GM21529 (cell line): ENCODE data around the gene LRP8.

ENCODE experiments used
- ATAC-seq: cut with Tn5 transposase; IDR thresholded peaks from one replicate; pipeline ENCODE4 v1.9.1; 2021; ENCODE audit not compliant: unreplicated experiment

Gene LRP8

DNA sequence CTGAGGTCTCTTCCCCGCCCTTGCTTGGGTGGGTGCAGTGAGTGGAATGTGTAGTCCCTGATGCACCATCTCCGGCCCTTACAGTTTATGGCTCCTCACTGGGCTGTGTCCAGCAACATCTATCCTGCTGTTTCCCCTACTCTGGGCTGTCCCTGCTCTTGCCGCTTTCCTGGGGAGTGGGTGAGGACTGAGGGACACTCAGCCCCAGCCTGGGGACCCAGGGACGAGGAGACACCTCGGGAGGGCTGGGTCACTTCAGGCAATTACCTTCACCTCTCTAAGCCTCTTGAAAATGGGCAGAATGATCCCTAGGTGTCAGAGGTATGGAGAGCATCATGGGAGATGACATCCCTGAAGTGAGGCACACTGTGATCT lies 13.6 kb upstream of the LRP8 start:
- no peak for ATAC-seq

DNA sequence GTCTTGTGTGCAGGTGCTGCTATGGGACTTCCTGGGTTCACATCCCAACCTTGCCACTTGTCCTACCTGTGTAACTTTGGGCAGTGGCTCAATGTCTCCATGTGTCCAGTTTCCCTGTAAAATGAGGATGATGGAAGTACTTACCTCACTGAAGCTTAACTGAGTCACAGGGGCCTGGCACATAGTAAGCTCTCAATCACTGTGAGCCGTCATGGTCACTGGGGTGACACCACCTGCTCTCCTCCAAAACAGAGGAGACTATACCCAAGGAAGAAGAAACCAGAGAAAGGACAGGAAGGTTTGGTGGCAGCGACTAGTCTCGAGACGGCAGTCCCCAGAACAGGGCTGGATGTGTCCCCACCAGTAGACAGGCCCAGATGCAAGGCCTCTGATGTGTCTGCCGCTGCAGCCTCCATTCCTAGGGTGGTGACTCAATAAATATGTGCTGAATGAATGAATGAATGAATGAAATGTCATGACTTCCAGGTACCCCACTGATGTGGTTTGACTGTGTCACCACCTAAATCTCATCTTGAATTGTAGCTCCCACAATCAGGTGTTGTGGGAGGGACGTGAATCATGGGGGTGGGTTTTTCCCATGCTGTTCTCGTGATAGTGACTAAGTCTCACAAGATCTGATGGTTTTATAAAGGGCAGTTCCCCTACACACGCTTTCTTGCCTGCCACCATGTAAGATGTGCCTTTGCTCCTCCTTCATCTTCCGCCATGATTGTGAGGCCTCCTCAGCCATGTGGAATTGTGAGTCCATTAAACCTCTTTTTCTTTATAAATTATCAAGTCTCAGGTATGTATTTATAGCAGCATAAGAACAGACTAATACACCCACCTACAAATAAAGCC lies 13.0 kb upstream of the LRP8 start:
- no peak for ATAC-seq

- ATAC-seq = no peak
Observed at GRCh38 chr1:53339736-53340635, 12.1 kb upstream of the LRP8 start.

DNA sequence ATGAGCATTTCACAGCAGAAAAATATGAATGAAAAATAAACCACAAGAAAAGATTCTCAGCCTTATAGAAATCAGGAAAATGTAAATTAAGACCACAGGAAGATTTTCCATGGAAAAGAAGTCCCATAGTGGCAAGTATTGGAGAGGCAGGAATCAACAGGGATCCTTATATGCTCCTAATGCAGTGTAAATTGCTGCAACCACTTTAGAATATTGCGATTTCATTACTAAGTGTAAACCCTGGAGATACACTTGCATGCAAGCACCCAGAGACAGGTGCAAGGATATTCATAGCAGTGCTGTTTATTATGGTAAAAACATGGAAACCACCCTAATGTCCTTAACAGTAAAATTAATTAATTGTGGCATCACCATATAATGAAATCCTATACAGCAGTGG lies 10.6 kb upstream of the LRP8 start:
- ATAC-seq = no peak

- ATAC-seq = no peak
Observed at GRCh38 chr1:53337499-53337898, 9.6 kb upstream of the LRP8 start.

GRCh38 chr1:53336146-53336545 lies 8.3 kb upstream of the LRP8 start:
- ATAC-seq = no peak

DNA sequence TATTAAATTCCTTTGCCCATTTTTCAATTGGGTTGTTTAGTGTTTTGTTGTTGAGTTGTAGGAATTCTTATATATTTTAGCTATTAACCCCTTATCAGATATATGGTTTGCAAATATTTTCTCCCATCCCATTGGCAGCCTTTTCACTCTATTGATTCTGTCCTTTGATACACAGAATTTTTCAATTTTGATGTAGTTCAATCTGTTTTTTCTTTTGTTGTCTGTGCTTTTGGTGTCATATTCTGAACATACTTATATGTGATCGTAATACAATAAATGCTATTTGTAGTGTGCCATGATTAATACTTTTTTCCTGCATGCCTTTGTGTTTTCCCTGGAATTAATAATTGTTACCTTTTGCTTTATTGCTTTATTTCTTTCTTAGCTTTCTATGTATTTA lies 7.8 kb upstream of the LRP8 start:
- ATAC-seq = no peak

DNA sequence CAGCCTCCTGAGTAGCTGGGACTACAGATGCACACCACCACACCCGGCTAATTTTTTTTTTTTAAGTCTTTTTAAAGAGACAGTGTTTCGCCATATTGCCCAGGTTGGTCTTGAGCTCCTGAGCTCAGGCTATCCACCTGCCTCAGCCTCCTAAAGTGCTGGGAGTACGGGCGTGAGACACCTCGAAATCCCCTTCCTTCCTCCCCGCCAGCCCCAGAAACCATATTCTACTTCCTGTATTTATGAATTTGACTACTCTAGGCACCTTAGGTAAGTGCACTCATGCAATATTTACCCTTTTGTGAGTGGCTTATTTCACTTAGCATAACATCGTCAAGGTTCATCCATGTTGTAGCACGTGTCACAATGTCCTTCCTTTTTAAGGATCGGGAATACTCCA lies 6.9 kb upstream of the LRP8 start:
- ATAC-seq = no peak

DNA sequence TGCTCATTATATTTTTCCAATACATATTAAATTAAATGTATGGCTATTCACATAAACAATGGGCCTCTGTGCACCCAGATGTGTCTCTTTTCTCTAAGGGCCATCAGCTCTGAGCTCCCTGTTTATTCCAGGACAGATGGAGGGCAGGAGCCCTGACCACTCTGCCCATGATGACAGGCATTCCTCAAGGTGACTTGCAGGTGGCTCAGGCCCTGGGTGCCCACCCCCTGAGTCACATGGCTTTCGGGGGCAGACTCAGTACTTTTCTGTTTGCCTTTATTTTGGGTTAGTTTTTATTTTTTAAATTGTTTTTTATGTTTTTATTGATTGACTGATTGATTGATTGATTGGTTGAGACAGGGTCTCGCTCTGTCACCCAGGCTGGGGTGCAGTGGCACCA lies 6.4 kb upstream of the LRP8 start:
- ATAC-seq = no peak

- ATAC-seq = no peak
Observed at GRCh38 chr1:53332833-53333232, 5.0 kb upstream of the LRP8 start.

DNA sequence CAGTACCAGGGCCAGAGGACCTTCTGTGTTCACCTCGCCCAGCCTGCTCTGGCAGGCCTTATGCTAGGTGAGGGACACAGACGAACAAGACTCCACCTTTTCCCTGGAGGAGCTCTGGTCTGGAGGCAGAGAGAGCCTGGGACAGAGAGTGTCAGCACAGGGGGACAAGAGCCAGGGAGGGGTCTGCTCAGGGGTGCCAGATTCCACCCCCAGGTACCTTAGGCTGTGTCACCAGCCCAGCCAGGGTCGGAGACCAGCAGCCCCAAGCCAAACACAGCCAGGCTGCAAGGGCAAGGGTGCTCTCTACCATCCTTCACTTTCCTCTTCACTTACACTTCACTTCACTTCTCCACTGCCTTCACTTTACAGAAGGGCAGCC lies 4.3 kb upstream of the LRP8 start:
- no peak for ATAC-seq

GRCh38 chr1:53331446-53332185 lies 3.7 kb upstream of the LRP8 start:
- ATAC-seq = no peak

DNA sequence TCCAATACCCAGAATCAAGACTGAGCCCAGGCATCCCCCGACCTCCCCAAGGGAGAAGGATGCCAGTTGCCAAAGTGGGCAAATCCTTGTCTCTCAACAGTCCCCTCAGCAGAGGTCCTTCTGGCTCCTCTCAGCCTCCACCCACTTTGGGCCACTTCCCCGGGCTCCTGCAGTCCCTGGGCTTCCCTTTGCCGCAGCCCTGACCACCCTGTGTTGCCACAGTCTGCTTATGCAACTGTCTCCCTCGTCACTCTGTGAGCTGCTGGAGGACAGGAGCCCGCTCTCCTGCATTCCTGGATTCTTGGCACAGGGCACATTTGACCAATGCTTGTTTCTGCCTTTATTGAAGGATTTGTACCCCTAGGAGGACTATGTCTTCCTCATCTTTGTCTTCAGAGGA lies 2.9 kb upstream of the LRP8 start:
- ATAC-seq = no peak

DNA sequence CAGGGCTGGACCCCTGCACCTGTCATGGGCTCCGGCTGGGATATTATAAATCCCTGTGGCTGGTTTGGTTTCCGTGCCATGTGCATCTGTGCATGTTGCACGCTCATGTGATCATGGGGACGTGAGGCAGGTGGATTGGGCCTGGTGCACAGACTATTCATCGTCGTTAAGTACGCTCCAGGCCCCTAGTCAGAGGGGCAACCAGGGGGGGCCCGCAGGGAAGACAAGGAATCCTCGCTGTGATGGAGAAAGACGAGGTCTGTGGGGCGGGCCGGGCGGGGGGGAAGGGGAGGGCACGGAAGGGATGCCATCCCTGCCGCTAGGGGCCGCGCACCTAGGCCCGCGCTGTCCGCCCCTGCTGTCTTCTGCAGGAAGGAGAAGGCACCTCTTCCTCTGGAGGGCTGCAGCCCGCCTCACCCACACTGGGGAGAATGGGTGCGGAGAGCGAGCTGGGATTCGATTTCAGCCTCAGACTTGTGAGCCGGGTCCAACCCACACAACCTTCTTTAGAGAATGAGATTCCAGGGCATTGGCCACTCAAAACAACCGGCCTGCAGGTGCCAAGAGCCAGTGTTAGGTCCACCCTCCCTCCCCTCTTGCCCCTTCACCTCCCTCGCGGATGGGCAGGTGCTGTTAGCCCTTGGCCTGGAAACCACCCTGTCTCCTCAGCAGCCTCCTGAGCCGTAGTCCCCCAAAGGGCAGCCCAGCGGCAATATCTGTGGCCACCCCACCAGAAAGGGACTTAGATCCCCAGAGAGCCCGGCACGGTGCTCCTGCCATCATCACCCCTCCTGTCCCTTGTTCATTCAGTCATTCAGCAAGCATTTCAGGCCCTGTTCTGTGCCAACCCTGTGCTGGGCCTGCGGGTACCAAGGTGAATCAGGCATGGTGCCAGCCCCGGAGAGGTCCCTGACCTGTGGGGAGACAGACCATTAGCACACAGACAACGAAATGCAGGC lies 950 bp upstream of the LRP8 start:
- ATAC-seq = no peak

DNA sequence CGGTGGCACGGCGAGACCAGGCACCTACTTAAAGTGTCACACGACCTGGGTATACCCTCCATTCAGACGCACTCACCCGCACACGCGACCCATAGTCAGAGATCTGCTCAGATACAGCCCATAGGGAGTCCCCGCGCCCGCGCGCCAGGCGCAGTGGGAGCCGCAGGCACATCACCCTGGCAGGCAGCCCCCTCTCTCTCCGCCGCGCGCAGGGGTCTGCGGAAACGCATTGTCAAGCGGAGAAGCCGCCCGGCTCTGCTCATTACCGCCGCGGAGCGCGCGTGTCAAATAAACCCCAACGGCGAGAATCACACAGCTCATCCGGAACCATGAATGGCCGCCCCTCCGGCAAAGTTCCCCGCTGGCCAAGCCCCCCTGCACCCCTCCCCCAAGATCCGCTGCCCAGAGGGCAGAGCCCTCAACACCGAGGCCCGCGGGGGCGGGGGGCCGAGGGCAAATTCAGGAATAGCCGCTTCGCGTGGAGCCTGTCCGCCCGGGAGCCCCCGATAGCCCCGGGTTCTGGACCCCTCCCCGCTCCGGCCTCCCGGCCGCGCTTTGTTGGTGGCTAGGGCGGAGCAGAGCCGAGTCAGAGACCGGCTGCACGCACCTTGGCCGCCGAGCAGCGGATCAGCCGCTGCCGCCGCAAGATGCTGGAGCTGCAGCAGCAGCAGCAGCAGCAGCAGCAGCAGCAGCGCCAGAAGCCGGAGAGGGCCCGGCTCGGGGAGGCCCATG lies 522 bp downstream of the LRP8 start:
- ATAC-seq = peak; percentile 3

GRCh38 chr1:53326598-53327181 lies 1.2 kb downstream of the LRP8 start:
- peak; percentile 25 for ATAC-seq

GRCh38 chr1:53326088-53326597 lies 1.7 kb downstream of the LRP8 start:
- ATAC-seq = peak; percentile 87

- ATAC-seq = no peak
Observed at GRCh38 chr1:53325326-53326087, 2.4 kb downstream of the LRP8 start.
